ENCODE measurements around the gene IL17B.

The IL17B gene

DNA sequence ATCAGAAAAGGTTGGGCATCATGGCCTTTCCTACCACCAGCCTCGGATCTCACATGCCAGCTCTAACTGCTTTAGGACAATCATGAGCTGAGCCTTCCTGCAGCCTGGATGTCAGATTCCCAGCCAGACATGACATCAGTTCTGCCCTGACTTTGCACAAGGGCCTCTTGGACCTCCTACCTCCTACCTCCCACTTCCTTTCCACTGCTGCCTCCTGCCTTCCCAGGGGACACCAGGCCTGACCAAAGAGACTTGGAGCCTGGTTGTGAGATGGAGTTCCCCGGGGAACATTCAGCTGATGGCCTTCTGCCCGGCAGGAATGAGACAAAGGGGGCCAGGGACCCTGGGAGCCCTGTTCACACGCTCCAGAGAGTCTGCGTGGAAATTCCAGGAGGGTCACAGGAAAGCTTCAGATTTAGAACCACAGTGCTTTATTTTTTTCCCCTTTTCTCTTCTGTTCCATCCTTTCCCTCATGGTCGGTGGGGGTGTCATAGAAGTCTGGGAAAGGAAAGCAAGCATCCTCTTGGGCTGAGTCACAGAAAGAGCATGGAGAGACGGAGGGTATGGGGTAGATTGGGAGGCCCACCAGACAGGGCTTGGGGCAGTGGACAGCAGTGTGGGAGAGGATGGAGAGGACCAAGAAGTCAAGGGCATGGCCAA is 35.4 kb upstream of the IL17B start:
- DNase-seq = no peak

DNA sequence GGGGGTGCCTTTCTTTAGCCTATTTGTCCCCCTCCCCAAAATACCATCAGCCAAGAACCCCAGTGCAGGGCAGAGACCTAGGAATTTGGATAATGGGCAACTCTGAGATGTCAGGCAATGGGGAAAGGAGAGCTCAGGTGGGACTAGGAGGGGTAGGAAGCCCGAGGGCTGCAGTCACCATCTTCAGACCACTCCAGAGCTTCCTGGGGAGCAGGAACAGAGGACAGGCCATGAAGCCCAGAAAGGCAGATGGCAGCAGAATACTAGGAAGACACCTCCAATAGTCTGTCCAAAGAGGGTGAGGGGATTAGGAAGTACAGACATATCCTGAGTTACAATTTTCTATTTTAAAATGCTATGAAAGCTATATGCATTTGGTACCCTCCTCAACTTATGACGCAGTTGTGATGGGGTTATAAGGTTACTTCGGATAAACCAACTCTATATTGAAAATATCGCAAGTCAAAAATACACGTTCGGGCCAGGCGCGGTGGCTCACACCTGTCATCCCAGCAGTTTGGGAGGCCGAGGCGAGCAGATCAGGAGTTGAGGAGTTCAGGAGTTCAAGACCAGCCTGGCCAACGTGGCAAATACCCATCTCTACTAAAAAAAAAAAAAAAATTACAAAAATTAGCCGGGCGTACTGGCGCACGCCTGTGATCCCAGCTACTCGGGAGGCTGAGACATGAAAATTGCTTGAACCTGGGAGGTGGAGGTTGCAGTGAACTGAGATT is 34.6 kb upstream of the IL17B start:
- DNase-seq = no peak

DNA sequence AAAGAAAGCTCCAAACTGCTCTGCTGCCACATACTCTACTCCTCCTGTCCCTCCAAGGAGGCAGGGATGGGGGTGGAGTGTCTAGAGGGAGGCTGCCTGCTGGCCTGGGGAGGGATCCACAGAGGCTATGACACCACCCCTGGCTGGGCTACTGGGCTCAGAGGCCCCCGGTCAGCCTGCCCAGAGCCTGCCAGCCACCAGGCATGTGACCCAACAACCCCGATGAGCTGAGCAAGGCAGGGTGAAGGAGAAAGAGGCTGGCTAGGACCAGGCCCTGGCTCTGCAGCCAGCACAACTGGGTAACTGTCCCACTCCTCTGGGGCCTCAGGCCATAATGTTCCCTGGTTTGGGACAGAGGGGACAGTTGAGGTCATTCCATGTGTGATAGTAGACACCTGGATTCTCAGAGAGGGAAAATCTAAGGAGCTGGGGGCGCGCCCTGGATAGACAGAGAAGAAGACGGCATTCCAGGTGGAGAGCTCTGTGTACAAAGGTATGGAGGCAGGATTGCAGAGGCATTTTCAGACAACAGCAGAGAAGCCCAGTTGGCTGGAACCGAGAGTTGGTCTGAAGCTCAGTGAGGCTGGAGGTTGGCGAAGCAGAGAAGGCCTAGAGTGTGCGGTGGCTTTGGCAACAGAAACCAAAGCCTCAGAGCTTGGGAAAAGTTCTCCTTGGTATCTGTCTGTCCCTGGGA is 33.8 kb upstream of the IL17B start:
- no peak for DNase-seq

DNA sequence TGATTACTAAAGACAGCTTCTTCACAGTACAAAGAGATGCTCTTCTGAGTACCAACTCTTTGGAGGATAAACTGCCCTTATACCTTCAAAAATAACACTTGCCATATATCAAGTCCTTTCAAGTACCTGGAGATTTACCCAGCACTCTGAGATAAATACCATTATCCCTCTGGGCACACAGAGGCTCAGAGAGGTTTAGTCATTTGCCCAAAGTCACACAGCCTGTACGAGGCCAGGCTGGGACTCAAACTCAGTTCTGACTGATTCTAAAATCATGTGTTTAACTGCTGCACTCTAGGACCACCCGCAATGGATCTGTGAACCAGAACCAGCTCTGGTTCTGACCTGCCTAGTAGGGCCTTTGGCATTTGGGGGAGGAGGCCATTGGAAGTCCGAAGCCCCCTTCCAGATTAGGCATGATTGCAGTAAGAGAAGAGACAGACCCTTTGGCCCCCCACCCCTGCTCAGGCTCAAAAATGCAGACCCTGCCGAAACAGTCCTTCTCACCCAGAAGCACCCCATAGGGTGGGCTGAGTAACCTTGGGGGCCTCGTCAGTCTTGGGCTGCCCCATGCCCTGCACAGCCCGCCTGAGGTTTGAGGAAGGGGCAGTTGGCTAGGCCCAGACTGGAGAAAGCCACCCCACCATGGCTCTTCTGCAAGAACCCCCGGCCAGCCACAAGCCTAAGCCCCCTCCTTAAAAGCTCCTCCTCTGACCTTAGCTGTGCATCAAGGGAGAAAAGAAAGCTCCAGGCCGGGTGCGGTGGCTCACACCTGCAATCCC is 32.8 kb upstream of the IL17B start:
- no peak for DNase-seq

DNA sequence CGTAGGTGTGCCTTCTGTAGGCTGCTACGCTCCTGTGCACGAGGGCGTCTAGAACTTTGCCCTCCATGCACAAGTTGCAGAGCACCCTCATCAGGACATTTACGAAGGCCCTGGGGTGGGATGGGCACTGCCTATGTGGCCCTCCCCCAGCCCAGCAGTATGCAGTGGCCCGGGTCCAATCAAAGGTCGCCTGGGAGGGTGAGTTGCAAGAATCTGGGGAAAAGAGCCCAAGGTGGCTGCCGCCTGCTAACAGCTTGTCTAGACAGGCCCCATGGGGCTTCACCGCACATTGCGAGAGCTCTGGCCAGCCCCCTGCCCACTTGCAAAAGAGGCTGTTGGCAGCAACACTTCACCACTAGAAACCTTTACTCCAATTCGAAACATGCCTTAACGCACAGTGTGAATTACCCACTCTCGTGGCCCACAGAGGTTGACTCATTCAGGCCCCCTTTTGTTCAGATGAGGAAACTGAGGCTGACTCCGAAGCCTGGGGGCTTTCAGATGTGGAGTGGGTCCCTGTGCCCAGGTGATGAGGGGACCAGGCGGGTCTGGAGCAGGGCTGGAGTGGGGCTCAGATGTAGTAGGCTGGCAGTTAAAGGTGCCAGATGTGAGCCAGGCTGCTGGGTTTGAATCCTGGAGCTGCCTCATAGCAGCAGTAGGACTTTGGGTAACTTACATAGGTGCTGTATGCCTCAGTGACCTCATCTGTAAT is 31.8 kb upstream of the IL17B start:
- DNase-seq = no peak

DNA sequence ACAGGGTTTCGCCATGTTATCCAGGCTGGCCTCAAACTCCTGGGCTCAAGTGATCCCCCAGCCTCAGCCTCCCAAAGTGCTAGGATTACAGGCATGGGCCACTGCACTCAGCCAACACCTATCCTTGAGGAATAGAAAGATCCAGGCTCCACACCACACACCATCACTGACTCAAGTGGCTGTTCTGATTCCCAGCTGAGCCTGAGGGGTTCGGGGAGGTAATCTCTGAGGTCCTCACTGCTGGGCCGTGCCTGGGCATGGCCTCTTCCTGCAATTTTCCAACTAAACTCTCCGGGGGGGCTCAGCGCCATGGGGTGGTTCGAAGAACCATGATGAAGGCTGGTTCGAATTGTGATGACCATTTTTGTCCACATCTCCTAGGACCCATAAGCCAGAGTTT is 31.0 kb upstream of the IL17B start:
- no peak for DNase-seq

DNA sequence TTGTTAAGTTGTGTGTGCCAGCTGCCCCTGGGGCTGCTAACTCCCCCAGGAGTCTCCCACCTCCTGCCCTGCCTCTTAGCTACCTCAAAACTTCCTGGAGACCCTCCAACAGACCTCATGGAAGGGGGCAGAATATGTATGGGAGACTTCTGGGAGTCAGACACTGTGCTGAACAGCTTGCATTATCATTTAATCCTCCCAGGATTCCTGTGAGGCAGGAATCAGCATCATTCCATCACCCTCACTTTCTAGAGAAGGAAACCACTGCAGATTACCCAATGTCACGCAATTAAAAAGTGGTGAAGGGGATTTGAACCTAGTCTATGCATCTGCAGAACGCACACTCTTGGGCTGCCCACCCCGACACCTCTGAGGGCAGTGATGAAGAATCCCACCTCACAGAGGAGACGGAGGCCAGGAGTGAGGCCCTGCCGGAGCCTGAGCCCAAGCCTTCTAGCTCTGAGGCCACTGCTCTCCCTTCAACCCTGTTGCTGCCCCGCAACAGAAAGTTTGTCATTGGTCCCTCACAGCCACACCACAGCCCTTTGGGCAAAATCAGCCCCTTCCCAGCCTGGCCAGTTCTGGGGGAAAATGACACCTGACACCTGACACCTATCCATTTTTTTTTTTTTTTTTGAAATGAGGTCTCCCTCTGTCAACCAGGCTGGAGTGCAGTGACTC is 30.3 kb upstream of the IL17B start:
- DNase-seq = no peak

DNA sequence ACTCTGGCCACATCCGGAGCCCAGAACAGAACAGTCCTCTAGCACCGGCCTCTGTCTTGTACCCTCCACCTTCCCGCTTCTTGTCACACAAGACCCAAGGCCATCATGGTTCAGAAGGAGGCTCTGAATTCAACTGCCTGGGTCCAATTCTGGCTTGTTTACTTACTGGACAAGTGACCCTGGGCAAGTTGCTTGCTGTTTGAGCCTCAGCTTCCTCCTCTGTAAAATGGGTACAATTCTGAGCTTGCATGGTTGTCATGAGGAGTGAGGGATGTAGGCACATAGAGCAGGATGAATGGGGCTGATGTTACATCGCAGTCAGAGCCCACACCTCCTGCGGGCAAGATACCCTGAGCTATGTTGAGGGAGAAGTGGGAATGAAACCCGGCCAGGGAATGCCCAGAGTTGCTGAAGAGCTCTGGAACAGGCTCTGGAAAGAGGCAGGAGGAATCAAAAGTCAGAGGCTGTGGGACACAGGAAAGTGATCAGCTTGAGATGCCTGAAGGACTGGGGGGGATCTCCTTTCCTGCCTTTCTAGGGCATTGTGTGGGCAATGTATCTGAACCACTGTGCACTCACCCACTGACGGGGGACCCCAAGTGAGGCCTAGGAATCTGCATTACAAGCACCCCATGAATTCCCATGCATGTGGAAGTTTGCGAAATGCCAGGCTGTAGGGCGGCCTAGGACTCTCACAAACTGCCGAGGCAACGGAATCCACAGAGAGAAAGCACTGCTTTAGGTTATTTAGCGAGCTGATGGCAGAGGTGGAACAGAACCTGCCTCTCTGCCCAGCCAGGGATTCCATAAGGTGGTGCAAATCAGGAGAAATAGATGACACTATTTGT is 29.4 kb upstream of the IL17B start:
- no peak for DNase-seq

DNA sequence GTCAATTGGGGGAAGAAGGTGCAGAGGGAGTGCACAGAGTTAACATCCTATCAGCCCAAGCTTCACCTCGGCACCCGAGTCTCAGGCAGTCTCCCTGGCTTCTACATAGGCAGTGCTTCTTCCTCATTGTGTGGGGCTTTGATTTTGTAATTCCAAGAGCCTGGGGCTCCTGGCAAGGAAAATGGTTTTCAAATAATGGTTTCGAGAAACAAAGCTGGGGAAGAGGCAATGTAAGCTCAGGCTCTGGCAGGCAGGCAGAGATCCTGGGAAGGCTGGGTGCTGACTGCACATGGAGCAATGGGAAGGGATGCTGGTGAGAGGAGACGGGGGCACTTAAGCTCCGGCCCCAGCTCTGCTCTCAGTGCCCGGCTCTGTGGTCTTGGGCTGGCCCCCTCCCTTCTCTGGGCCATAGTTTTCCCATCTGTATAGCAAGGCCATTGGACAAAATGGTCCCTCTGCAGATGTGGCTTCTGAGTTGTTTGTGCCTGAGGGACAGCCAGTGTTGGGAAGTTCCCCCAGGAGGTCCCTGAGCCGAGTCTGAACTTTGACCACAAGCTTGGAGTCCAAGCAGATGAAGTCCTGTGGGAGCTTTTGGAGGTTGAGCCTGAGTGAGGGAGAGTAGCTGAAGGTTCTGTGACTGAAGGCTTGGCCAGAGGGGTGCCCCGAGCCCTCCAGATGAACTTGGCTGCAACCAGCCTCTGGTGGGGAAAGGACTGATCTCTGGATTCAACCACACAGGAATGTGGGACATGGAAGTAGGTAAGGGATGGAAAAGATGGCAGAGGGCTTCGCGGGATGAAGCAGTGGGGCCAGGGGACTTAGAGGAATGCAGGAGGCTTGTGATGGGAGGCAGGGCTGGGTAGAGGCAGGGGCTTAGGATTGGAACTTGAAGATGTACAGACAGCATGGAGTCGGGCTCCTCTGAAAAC is 28.5 kb upstream of the IL17B start:
- DNase-seq = no peak

DNA sequence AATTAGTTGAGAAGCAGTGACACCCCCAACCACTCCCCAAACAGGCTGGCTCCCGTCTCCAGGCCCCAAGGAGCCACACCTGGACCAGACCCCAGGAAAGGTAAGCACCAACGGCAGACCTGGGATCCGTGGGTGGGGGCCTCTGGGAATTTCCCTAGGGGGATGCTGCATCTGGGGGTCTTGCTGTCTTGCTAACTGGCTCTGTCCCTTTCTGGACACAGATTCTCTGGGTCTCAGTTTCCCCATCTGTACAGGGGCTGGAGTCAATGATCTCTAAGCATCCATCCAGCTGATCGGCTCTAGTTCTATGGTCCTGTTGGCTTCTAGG is 27.9 kb upstream of the IL17B start:
- no peak for DNase-seq

DNA sequence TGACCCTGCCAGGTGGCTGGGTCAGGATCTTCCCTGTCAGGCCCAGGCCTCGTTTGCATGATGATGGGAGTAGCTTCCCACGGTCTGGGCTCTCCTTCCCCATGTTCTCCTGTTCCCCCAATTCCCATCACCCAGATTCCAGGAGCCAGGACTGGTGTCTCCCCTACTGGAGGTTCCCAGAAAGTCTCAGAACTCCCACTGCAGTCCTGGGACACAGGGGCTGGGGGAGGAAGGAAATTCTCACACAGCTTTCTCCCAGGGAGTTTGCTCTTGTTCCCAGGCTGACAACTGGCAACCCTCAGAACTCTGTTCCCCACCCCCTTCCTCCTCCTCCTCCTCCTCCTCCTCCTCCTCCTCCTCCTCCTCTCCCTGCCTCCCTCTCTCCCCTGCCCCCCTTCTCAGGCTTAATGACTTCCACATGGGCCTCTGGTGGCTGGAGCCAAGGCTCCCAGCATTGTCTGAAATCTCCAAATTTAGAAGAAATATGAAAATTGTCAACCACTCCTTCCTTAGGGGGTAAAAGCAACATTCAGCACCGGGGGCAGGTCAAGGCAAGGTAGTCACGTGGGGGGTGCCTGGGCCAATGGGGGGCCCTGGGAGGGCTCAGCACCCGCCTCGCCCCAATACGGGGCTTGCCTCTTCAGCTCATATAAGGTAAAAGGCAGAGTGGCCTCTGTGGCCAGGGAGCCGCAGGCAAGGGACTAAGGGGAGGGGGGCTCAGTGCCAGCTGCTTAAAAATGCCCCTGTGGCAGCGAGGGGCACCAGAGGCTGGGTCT is 27.3 kb upstream of the IL17B start:
- DNase-seq = no peak

DNA sequence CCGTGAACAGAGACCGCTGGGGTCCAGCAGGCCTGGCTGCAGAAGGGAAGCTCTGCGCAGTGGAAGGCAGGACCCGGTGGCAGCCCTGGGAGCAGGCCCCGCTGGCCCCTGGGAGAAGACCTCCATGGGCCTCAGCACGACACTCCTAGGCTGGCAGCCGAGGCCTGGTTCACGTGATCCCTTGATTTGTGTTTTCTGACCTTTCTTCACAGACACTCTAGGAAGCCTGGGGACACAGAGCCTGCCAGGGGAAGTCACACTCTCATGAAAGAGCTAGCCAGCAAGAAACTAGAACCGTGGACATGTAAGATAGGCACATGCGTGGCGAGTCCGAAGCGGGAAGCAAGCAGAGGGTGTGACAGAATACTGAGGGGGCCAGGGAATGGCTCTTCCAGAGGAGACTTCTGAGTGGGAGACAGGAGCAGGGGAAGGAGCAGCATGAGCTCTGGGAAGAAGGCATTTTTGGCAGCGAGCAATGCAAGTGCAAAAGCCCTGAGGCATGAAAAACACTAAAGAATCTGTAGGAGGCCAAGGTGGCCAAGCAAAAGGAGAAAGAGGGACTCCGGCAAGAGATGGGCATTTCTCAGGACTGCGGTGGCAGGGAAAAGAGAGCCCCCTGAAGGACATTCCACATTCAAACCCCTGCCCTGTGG is 26.6 kb upstream of the IL17B start:
- DNase-seq = no peak

DNA sequence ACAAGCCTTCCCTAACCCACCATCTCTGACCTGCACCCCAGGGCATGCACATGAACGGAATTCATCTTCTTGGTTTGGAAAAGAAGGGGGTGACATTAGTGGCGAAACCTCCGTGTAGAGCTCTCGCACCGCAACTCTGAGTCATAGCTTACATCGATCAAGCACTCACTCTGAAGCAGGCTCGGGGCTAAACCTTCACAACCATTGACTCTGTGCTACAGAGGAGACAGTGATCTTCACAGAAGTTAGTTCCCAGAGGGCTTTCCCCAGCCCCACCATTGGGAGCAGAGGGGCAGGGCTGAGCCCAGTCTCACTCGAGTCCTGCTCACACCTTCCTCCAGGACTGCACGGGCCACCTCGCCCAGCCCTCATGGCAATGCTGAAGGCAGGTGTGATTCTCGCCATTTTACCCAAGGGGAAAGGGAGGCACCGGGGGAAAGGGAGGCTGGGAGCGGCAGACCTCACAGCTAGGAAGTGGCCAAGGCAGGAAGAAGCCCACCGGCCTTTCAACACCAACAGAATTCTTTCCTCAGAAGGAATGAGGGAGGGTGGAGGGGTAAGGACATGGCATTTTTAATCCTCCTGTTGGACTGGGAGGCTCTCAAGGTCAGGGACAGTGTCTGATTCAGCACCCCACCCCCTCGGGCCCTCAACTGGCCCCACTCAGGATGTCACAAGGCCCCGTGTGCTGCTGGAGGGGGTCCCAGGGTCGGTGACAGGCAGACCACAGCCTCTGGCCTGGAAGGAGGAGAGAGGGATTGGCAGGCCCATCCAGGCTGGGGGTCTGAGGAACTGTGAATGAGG is 25.9 kb upstream of the IL17B start:
- DNase-seq = no peak

DNA sequence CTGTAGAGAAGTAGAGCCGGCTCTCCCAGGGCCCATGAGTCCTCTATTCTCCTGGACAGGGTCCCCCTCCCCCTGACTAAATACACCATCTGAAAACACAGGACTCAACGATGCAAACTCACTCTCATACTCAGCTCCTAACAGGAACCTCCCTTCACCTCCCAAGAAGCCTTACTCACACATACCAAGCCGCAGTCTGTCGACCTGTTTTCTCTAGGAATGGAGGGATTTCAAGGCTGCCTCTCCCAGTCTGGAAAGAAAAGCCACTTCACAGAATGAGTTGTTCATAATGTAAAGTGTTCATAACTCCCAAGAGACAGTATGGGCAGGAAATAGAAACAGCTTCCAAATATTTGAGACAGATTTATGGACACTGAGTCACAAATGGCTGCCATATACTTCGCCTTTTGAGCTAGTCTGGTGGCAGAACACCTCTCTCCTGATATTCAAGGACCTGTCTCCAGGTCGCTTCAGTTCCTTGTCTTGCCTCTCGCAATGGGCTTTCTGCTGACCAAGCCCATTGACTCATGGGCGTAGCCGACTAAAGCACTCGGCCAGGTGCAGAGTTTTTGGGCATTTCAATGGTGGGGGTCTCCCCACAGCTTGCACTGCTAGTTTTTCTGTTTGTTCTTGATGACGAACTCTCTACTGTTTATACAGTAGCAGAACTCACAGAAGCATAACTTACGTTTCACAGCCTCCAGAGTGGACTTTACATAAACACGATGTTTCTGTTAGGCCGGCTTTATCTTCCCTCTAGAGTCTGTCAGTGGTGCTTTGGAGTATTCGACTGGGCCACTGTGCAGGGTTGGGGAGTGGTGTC is 25.0 kb upstream of the IL17B start:
- no peak for DNase-seq

DNA sequence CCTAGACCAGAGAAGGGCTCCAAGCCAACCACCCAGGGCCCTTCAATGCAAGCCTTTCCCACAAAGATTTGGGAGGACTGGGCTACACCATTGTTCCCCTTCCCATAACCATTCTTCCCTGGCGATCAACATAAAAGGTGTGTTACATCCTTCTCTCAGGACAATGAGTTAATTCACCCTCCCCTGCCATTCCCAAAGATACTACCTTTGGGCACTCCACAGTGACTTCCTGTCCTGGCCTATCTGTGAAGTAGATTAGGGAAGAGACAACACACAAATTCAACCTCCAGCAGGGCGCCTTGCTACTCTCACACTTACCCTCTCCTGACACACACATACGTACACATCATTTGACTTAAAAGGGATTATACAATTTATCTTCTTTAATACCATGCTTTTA is 23.2 kb upstream of the IL17B start:
- DNase-seq = no peak

DNA sequence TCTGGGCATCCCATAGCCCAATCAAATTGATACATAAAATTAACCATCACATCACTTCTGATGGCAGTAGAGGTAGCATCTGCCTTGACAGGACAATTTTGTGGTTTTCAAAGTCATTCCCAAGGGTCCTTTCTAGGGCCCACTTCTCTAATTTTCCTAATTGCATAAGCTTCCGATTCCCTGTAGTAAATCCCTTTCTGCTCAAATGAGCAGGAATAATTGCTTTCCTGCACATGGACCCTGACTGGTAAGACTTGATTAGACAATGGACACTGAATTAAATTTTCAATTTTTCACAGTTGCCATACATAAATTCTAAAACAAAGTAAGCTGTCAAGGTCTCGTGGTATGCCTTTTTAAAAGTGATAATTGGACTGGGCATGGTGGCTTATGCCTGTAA is 22.0 kb upstream of the IL17B start:
- no peak for DNase-seq

DNA sequence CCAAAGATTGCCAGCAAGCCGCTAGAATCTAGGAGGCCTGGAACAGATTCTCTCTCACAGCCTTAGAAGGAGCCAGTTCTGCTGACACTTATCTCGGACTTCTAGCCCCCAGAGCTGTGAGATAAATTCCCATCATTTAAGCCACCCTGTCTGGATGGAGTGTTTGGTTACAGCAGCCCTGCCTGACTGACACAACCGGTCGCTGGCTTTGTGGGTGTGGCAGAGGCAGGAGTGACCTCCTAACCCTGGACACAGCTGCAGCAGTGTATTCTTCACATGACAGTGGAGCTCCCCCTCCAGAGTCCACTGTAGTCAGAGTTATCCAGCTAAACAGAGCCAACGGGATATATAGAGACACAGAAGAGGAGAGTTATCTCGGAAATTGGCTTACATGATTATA is 21.2 kb upstream of the IL17B start:
- DNase-seq = no peak

Data from stimulated activated CD4-positive, alpha-beta T cell treated with anti-CD3 and anti-CD28 coated beads, Interleukin-2, amount 100 ng/mL, for 24 hours (primary cell).